ENCODE measurements around the gene ZYG11A.

The ZYG11A gene

GRCh38 chr1:52876843-52877242 is 34.3 kb downstream of the ZYG11A start:
- no peaks in the 10 kb centered on the region for H3K27me3 ChIP-seq
- no peaks in the 10 kb centered on the region for H3K36me3 ChIP-seq
- H3K4me3 ChIP-seq (ENCODE audit: low read depth, low read length), result no peak overlapping the region
- no peaks in the 10 kb centered on the region for H3K4me1 ChIP-seq
- DNase-seq, result no peak
- no peaks in the 10 kb centered on the region for H3K9me3 ChIP-seq
- no peak for TF ChIP-seq CTCF (IDR thresholded peaks at IDR 0.05; ENCODE audit: low read depth, low read length)

- no peak overlapping the region for H3K4me3 ChIP-seq (ENCODE audit: low read depth, low read length)
- H3K4me1 ChIP-seq, result no peaks in the 10 kb centered on the region
- no peak for DNase-seq
- no peaks in the 10 kb centered on the region for H3K9me3 ChIP-seq
- TF ChIP-seq CTCF (IDR thresholded peaks at IDR 0.05; ENCODE audit: low read depth, low read length), result no peak
- H3K27me3 ChIP-seq, result no peaks in the 10 kb centered on the region
- no peaks in the 10 kb centered on the region for H3K36me3 ChIP-seq
Observed at GRCh38 chr1:52877554-52877953, 35.0 kb downstream of the ZYG11A start.

- Histone ChIP-seq H3K36me3 (no peaks in the 10 kb centered on the region), H3K4me3 (ENCODE audit: low read depth, low read length) (no peak overlapping the region), H3K4me1 (no peaks in the 10 kb centered on the region), H3K9me3 (no peaks in the 10 kb centered on the region), H3K27me3 (no peaks in the 10 kb centered on the region)
- no peak for TF ChIP-seq CTCF (IDR thresholded peaks at IDR 0.05; ENCODE audit: low read depth, low read length)
- DNase-seq, result no peak
Observed at GRCh38 chr1:52880206-52880605, 37.6 kb downstream of the ZYG11A start.

- Histone ChIP-seq H3K4me3 (ENCODE audit: low read depth, low read length) (no peak overlapping the region), H3K27me3 (no peaks in the 10 kb centered on the region), H3K36me3 (no peaks in the 10 kb centered on the region), H3K4me1 (no peaks in the 10 kb centered on the region), H3K9me3 (no peaks in the 10 kb centered on the region)
- TF ChIP-seq CTCF (IDR thresholded peaks at IDR 0.05; ENCODE audit: low read depth, low read length), result no peak
- no peak for DNase-seq
Observed at GRCh38 chr1:52887483-52887882, 44.9 kb downstream of the ZYG11A start.

- no peaks in the 10 kb centered on the region for H3K27me3 ChIP-seq
- DNase-seq, result no peak
- H3K36me3 ChIP-seq, result no peaks in the 10 kb centered on the region
- H3K9me3 ChIP-seq, result no peaks in the 10 kb centered on the region
- no peaks in the 10 kb centered on the region for H3K4me1 ChIP-seq
- no peak for TF ChIP-seq CTCF (IDR thresholded peaks at IDR 0.05; ENCODE audit: low read depth, low read length)
- H3K4me3 ChIP-seq (ENCODE audit: low read depth, low read length), result no peak overlapping the region
Observed at GRCh38 chr1:52892424-52893215, 50.1 kb downstream of the ZYG11A start.

- no peak for TF ChIP-seq CTCF (IDR thresholded peaks at IDR 0.05; ENCODE audit: low read depth, low read length)
- no peaks in the 10 kb centered on the region for H3K4me1 ChIP-seq
- DNase-seq, result no peak
- H3K4me3 ChIP-seq (ENCODE audit: low read depth, low read length), result no peak overlapping the region
- H3K36me3 ChIP-seq, result no peaks in the 10 kb centered on the region
- no peaks in the 10 kb centered on the region for H3K27me3 ChIP-seq
- H3K9me3 ChIP-seq, result no peaks in the 10 kb centered on the region
Observed at GRCh38 chr1:52899445-52899894, 56.9 kb downstream of the ZYG11A start.

Measured in BE2C (cell line).